CD4-positive, alpha-beta memory T cell (primary cell): ENCODE data around the gene CREB3L4. TPM values are rescaled to one million over a fixed set of nuclear protein-coding genes. Genes with fewer than 3 reads are reported as not detected.

Experiments
- CTCF ChIA-PET: fragments of 350-600 bp; sonication (Branson Sonifier 250); formaldehyde crosslinking; loops from one replicate; lab custom pipeline; 2021; ENCODE audit warnings: inconsistent platforms; ENCODE audit not compliant: partially characterized antibody; lab: Charles Lee
- POLR2A ChIA-PET: fragments of 350-600 bp; sonication (Branson Sonifier 250); formaldehyde crosslinking; loops from one replicate; lab custom pipeline; 2021; ENCODE audit not compliant: partially characterized antibody; lab: Charles Lee
- DNase-seq, 5 donors: peaks; one replicate each; pipeline versions ENCODE4 v3.0.0 to v3.0.0-alpha.2; 2020 to 2022; ENCODE audit warnings: mixed read lengths in 1 of 5
- H3K27ac ChIP-seq: one replicate; pipeline ENCODE4 v1.7.0; 2013; ENCODE audit warnings: low read depth, low read length
- H3K27me3 ChIP-seq: 2 replicates; pipeline ENCODE4 v1.7.0; 2013; ENCODE audit warnings: mild to moderate bottlenecking, low read length, moderate library complexity; ENCODE audit not compliant: insufficient read depth
- H3K36me3 ChIP-seq: 2 replicates; pipeline ENCODE4 v1.7.0; 2013; ENCODE audit warnings: mild to moderate bottlenecking, low read length, moderate library complexity; ENCODE audit not compliant: insufficient read depth
- H3K4me1 ChIP-seq: 2 replicates; pipeline ENCODE4 v1.7.0; 2013; ENCODE audit warnings: mild to moderate bottlenecking, low read length, moderate library complexity; ENCODE audit not compliant: insufficient read depth
- H3K4me3 ChIP-seq, 2 donors: one replicate each; pipeline ENCODE4 v1.7.0; 2013; ENCODE audit warnings: low read length in 2 of 2, mild to moderate bottlenecking in 1 of 2
- H3K9me3 ChIP-seq, 2 donors: one replicate each; pipeline ENCODE4 v1.7.0; 2013; ENCODE audit warnings: low read length in 2 of 2, control low read depth in 1 of 2; ENCODE audit not compliant: control insufficient read depth in 1 of 2
- H3K27ac Mint-ChIP-seq, 7 donors: one replicate each; pipeline ENCODE4 v1.8.0; 2020 to 2021; ENCODE audit warnings: mixed read lengths in 7 of 7, mild to moderate bottlenecking in 6 of 7, inconsistent platforms in 3 of 7, moderate library complexity in 3 of 7
- H3K27me3 Mint-ChIP-seq, 2 donors: one replicate each; pipeline ENCODE4 v1.8.0; 2020 to 2021; ENCODE audit warnings: mixed read lengths in 2 of 2
- H3K36me3 Mint-ChIP-seq, 2 donors: one replicate each; pipeline ENCODE4 v1.8.0; 2020 to 2021; ENCODE audit warnings: mixed read lengths in 2 of 2, inconsistent platforms in 1 of 2, mild to moderate bottlenecking in 1 of 2
- H3K4me1 Mint-ChIP-seq, 4 donors: one replicate each; pipeline ENCODE4 v1.8.0; 2020 to 2021; ENCODE audit warnings: mixed read lengths in 4 of 4, mild to moderate bottlenecking in 1 of 4
- H3K4me3 Mint-ChIP-seq, 8 donors: one replicate each; pipeline ENCODE4 v1.8.0; 2020 to 2021; ENCODE audit warnings: mixed read lengths in 8 of 8, mild to moderate bottlenecking in 7 of 8, moderate library complexity in 6 of 8, inconsistent platforms in 3 of 8
- H3K9me3 Mint-ChIP-seq, 8 donors: one replicate each; pipeline ENCODE4 v1.8.0; 2020 to 2021; ENCODE audit warnings: mixed read lengths in 8 of 8, mild to moderate bottlenecking in 5 of 8, inconsistent platforms in 3 of 8, moderate library complexity in 1 of 8
- intact Hi-C: fragments of 100-400 bp; cut with micrococcal nuclease; formaldehyde crosslinking; loops from one replicate; pipeline ENCODE4 v1.15.1; 2023
- polyA plus RNA-seq, 2 donors: library from polyadenylated mRNA; unstranded; fragments of 300-500 nt; fragmentation: Illumina TruSeq; gene quantifications; one replicate each; pipeline ENCODE4 v1.2.3, GENCODE V29; 2021
- total RNA-seq, 2 experiments: library from RNA; stranded (reverse); gene quantifications; one replicate each; pipeline ENCODE4 v1.2.3, GENCODE V29; 2021

The CREB3L4 gene
- total and polyA plus RNA-seq, 4 experiments from 2014 or later, result 1.2 to 9.8 (median 6.3) TPM

GRCh38 chr1:153957744-153958110, 10.0 kb upstream of the CREB3L4 start:
- ChIA-PET CTCF (interaction anchor here (1.5 to 4.3 kb wide), 4 partner anchors 10 to 29 kb away, joined by 7 to 31 read pairs (median 10); partner anchors contain the start of genes CREB3L4, DENND4B and RAB13), POLR2A (interaction anchor here (0.6 to 8.6 kb wide), 11 partner anchors 10 to 324 kb away, joined by 3 to 142 read pairs (median 17); partner anchors contain the start of genes CHTOP, CREB3L4, DENND4B and GATAD2B)
- peaks cover 11 to 42% of the 10 kb centered on the region in 2 donors for H3K36me3 Mint-ChIP-seq
- H3K9me3 Mint-ChIP-seq, result no peaks in the 10 kb centered on the region
- peak overlapping the region; percentile 90 for H3K27ac ChIP-seq
- H3K27ac Mint-ChIP-seq, result peak overlapping the region; percentile 88 to 99 (median 97)
- H3K4me1 Mint-ChIP-seq, result peaks cover 42 to 71% (median 55%) of the 10 kb centered on the region in 4 donors
- DNase-seq, result peak in 4 of 5 donors; percentile 46 to 72 (median 54)
- intact Hi-C loops, result loop anchor here (1.0 to 5.0 kb wide), 6 partner anchors 10 to 175 kb away; partner anchors contain the start of genes CREB3L4, JTB and RAB13
- H3K27me3 ChIP-seq, result no peaks in the 10 kb centered on the region
- H3K4me3 Mint-ChIP-seq, result peak overlapping the region; percentile 97 to 99 (median 99)
- peaks cover 18% of the 10 kb centered on the region for H3K36me3 ChIP-seq
- H3K27me3 Mint-ChIP-seq, result no peaks in the 10 kb centered on the region
- H3K4me1 ChIP-seq, result peaks cover 59% of the 10 kb centered on the region
- no peaks in the 10 kb centered on the region for H3K9me3 ChIP-seq
- H3K4me3 ChIP-seq, result peak overlapping the region; percentile 80 to 99

DNA sequence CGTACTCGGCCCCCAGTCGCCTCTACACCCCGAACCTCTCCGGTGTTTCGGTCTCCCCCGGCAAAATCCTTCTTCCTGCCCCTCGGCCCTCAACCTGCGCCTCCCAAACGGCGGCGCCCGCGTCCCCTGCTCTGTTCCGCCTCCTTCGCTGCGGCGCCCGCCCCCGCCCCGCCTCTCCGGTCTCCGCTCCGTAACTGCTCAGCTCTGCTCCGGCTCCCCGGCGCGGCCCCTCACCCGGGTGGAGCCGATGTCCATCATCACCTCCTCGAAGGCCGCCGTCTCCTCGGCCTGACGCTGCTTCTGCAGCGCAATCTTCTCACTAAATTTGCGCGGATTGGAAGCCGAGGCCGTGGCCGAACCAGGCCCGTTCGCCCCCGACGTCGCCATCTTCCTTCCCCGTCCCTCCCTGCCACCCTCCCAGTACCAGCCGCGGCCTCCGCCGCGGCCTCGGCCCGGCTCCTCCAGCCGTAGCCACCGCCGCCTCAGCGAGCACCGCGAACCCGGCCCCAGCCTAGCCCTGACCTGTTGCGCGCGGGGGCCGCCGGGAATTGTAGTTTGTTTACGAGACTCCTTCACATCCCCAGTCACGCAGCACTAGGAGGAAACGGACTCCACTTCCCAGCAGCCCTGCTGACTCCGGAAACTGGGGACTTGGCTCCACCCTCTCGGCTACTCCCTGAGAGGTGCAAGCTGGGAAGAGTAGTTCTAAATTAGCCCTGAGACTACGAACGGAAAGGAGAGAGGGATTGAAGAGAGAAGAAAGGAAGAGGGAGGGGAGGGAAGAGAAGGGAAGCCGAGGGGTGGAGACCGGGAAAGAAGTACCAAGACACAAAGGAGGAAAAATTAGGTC, 9.4 kb upstream of the CREB3L4 start, which contains the start of gene CRTC2:
Gene CRTC2 (minus strand): TSS at position 502 of the 850 bp plus-strand sequence. CDS start 115 bp downstream, at position 387.
- peaks cover 61% of the 10 kb centered on the region for H3K4me1 ChIP-seq
- peak within 1 kb of the TSS; percentile 90 for H3K27ac ChIP-seq
- Mint-ChIP-seq H3K4me3 (peak within 1 kb of the TSS; percentile 97 to 99 (median 99)), H3K27ac (peak within 1 kb of the TSS; percentile 88 to 99 (median 97)), H3K4me1 (peaks cover 42 to 75% (median 57%) of the 10 kb centered on the region in 4 donors), H3K9me3 (no peaks in the 10 kb centered on the region), H3K36me3 (peaks cover 9 to 40% of the 10 kb centered on the region in 2 donors), H3K27me3 (no peaks in the 10 kb centered on the region)
- ChIA-PET POLR2A (interaction anchor here (0.6 to 8.6 kb wide), 13 partner anchors 9 to 324 kb away, joined by 3 to 142 read pairs (median 7); partner anchors contain the start of genes CHTOP, CREB3L4, DENND4B and GATAD2B), CTCF (interaction anchor here (0.8 to 4.3 kb wide), 4 partner anchors 9 to 29 kb away, joined by 3 to 31 read pairs (median 10); partner anchors contain the start of genes CREB3L4, DENND4B and RAB13)
- H3K9me3 ChIP-seq, result no peaks in the 10 kb centered on the region
- DNase-seq, result peak; percentile 95 to 99 (median 97)
- H3K4me3 ChIP-seq, result peak within 1 kb of the TSS; percentile 80 to 99
- intact Hi-C loops, result loop anchor here (1.0 to 5.0 kb wide), 6 partner anchors 9 to 176 kb away; partner anchors contain the start of genes CREB3L4, JTB and RAB13
- H3K27me3 ChIP-seq, result no peaks in the 10 kb centered on the region
- peaks cover 15% of the 10 kb centered on the region for H3K36me3 ChIP-seq

DNA sequence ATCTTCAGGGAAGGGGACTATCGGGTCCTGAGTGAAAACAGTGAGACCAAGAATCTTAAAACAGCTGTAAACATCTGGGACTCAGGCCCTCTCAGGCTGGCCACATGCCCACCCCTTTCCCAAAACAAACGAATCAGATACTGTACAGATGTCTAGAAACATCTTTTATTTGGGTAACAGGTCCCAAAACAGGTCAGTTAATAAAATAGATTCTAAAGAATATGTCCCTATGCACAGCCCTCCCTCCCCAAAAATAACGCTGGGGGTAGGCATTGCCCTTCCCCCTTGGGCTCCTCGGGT, 8.8 kb upstream of the CREB3L4 start:
- Histone ChIP-seq H3K27ac (peak overlapping the region; percentile 90), H3K9me3 (no peaks in the 10 kb centered on the region), H3K4me1 (peaks cover 60% of the 10 kb centered on the region), H3K4me3 (no peak overlapping the region), H3K27me3 (no peaks in the 10 kb centered on the region), H3K36me3 (peaks cover 9% of the 10 kb centered on the region)
- no peak for DNase-seq
- intact Hi-C loops, result loop anchor here (1.0 to 5.0 kb wide), 6 partner anchors 8 to 177 kb away; partner anchors contain the start of genes CREB3L4, JTB and RAB13
- Mint-ChIP-seq H3K4me1 (peaks cover 44 to 75% (median 59%) of the 10 kb centered on the region in 4 donors), H3K27me3 (no peaks in the 10 kb centered on the region), H3K27ac (peak overlapping the region; percentile 88 to 99 (median 97)), H3K9me3 (no peaks in the 10 kb centered on the region), H3K4me3 (peak overlapping the region; percentile 9 to 99 (median 99)), H3K36me3 (peaks cover 6 to 35% of the 10 kb centered on the region in 2 donors)
- POLR2A ChIA-PET, result interaction anchor here (1.0 to 8.6 kb wide), 10 partner anchors 8 to 325 kb away, joined by 3 to 142 read pairs (median 10); partner anchors contain the start of genes CHTOP, CREB3L4, DENND4B and GATAD2B
- CTCF ChIA-PET, result interaction anchor here (0.8 to 4.3 kb wide), 3 partner anchors 9 to 17 kb away, joined by 3 to 31 read pairs (median 11); partner anchors contain the start of genes CREB3L4 and DENND4B

GRCh38 chr1:153959454-153959853, 8.2 kb upstream of the CREB3L4 start:
- Mint-ChIP-seq H3K4me3 (peak overlapping the region in 1 of 8 donors; percentile 18), H3K27ac (peak overlapping the region in 5 of 7 donors; percentile 60 to 99 (median 86)), H3K4me1 (peaks cover 43 to 74% (median 57%) of the 10 kb centered on the region in 4 donors), H3K36me3 (peaks cover under 1 to 30% of the 10 kb centered on the region in 2 donors), H3K9me3 (no peaks in the 10 kb centered on the region), H3K27me3 (no peaks in the 10 kb centered on the region)
- Histone ChIP-seq H3K27ac (peak overlapping the region; percentile 90), H3K4me3 (no peak overlapping the region), H3K4me1 (peaks cover 60% of the 10 kb centered on the region), H3K27me3 (no peaks in the 10 kb centered on the region), H3K9me3 (no peaks in the 10 kb centered on the region), H3K36me3 (peaks cover 6% of the 10 kb centered on the region)
- CTCF ChIA-PET, result interaction anchor here (4.3 kb wide), 1 partner anchor 14 kb away, joined by 31 read pairs; the partner anchor contains the start of gene DENND4B
- POLR2A ChIA-PET, result interaction anchor here (0.6 to 8.6 kb wide), 9 partner anchors 8 to 37 kb away, joined by 3 to 142 read pairs (median 10); partner anchors contain the start of genes CREB3L4, DENND4B, GATAD2B and JTB
- no peak for DNase-seq
- intact Hi-C loops, result loop anchor here (2.0 to 5.0 kb wide), 2 partner anchors 27 to 177 kb away; partner anchors contain the start of gene RAB13

GRCh38 chr1:153960206-153960605, 7.5 kb upstream of the CREB3L4 start:
- Histone ChIP-seq H3K4me1 (peaks cover 54% of the 10 kb centered on the region), H3K27me3 (no peaks in the 10 kb centered on the region), H3K4me3 (no peak overlapping the region), H3K9me3 (no peaks in the 10 kb centered on the region), H3K27ac (no peak overlapping the region), H3K36me3 (no peaks in the 10 kb centered on the region)
- Mint-ChIP-seq H3K9me3 (no peaks in the 10 kb centered on the region), H3K36me3 (peaks cover 0 to 28% of the 10 kb centered on the region in 2 donors), H3K27me3 (no peaks in the 10 kb centered on the region), H3K27ac (peak overlapping the region in 3 of 7 donors; percentile 60 to 99 (median 91)), H3K4me3 (peak overlapping the region in 2 of 8 donors; percentile 1 to 18), H3K4me1 (peaks cover 40 to 69% (median 53%) of the 10 kb centered on the region in 4 donors)
- intact Hi-C loops, result no loop called here
- CTCF ChIA-PET, result no interaction called here
- POLR2A ChIA-PET, result interaction anchor here (0.6 to 8.6 kb wide), 6 partner anchors 12 to 36 kb away, joined by 3 to 142 read pairs (median 10); partner anchors contain the start of genes DENND4B, JTB and RPS27
- no peak for DNase-seq

- Mint-ChIP-seq H3K27ac (peak overlapping the region in 6 of 7 donors; percentile 0 to 88 (median 58)), H3K36me3 (peaks cover 0 to 27% of the 10 kb centered on the region in 2 donors), H3K4me3 (peak overlapping the region in 6 of 8 donors; percentile 2 to 51 (median 9)), H3K9me3 (no peaks in the 10 kb centered on the region), H3K4me1 (peaks cover 38 to 66% (median 52%) of the 10 kb centered on the region in 4 donors), H3K27me3 (no peaks in the 10 kb centered on the region)
- Histone ChIP-seq H3K9me3 (no peaks in the 10 kb centered on the region), H3K4me3 (no peak overlapping the region), H3K36me3 (no peaks in the 10 kb centered on the region), H3K4me1 (peaks cover 53% of the 10 kb centered on the region), H3K27ac (no peak overlapping the region), H3K27me3 (no peaks in the 10 kb centered on the region)
- DNase-seq, result no peak
- POLR2A ChIA-PET, result interaction anchor here (1.0 to 8.6 kb wide), 3 partner anchors 15 to 29 kb away, joined by 3 to 142 read pairs (median 87); partner anchors contain the start of genes DENND4B, JTB and RPS27
- CTCF ChIA-PET, result interaction anchor here (0.6 to 8.4 kb wide), 2 partner anchors 25 to 375 kb away, joined by 3 to 70 read pairs; partner anchors contain the start of gene RAB13
- intact Hi-C loops, result no loop called here
Measured at GRCh38 chr1:153961421-153961820, 6.3 kb upstream of the CREB3L4 start.
